HG03039 (cell line): ENCODE results near the gene GABBR2.

Experiments
- ATAC-seq: cut with Tn5 transposase; IDR thresholded peaks from one replicate; pipeline ENCODE4 v1.9.1; 2021; ENCODE audit warnings: mild to moderate bottlenecking, moderate library complexity; ENCODE audit not compliant: unreplicated experiment

The GABBR2 gene

GRCh38 chr9:98361645-98362044 is 347.1 kb downstream of the GABBR2 start:
- no peak for ATAC-seq

DNA sequence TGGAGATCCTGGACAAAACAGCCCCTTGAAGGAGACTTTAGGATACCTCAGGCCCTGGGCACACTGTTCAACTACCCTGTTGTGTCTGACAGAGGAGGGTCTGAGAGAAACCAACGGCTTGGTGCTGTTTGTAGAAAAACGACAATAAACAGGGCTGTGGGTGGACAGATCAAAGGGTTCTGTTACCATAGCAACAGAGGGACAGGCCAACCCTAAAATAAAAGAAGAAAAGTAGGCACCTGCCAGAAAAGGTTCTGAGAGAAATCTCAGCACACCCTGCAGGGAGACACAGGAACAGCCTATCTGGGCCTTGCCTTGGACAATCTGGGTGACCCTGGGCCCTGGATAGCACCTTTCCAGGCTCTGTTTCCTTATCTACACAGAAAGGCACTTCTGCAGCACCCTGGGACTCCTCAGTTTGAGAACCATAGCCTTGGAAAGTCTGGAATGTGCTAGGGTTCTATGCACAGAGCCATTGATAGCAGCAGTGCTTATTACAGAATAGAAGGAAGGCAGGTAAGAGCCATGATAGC is 348.5 kb downstream of the GABBR2 start:
- ATAC-seq = no peak

- no peak for ATAC-seq
Observed at GRCh38 chr9:98359569-98359968, 349.2 kb downstream of the GABBR2 start.

GRCh38 chr9:98357921-98358535 is 350.7 kb downstream of the GABBR2 start:
- ATAC-seq = no peak

GRCh38 chr9:98356953-98357690 is 351.6 kb downstream of the GABBR2 start:
- no peak for ATAC-seq

DNA sequence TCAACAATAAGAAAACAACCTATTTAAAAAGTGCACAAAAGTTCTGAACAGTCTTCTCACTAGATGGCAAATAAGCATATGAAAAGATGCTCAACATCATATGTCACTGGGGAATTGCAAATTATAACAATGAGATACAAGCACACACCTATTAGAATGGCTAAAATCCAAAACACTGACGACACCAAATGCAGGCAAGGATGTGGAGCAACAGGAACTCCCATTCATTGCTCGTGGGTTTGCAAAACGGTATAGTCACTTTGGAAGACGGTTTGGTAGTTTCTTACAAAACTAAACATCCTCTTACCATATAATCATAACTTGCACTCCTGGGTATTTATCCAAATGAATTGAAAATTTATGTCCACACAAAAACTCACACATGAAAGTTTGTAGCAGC is 352.4 kb downstream of the GABBR2 start:
- no peak for ATAC-seq

DNA sequence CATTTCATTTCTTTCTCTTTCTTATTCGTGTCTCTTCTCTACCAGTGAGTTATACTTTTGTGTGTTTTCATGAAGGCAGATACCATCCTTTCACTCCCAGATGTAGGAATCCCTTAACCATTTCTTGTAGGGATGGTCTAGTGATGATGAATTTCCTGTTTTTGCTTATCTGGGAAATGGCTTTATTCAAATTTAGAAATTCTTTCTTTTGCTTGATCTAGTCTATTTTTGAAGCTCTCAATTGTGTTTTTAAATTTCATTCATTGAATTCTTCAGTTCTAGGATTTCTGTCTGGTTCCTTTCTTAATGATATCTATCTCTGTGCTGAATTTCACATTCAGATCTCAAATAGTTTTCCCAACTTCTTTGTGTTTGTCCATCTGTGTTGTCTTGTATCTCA is 357.4 kb downstream of the GABBR2 start:
- no peak for ATAC-seq

DNA sequence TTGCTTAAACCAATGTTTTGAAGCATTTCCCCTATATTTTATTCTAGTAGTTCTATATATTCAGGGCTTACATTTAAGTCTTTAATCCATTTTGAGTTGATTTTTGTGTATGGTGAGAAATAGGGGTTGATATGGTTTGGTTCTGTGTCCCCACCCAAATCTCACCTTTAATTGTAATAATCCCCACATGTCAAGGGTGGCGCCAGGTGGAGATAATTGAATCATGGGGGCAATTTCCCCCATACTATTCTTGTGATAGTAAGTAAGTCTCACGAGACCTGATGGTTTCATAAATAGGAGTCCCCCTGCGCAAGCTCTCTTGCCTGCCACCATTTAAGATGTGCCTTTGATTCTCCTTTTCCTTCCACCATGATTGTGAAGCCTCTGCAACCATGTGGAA is 361.1 kb downstream of the GABBR2 start:
- ATAC-seq = no peak

- ATAC-seq = no peak
Observed at GRCh38 chr9:98345011-98345410, 363.7 kb downstream of the GABBR2 start.

DNA sequence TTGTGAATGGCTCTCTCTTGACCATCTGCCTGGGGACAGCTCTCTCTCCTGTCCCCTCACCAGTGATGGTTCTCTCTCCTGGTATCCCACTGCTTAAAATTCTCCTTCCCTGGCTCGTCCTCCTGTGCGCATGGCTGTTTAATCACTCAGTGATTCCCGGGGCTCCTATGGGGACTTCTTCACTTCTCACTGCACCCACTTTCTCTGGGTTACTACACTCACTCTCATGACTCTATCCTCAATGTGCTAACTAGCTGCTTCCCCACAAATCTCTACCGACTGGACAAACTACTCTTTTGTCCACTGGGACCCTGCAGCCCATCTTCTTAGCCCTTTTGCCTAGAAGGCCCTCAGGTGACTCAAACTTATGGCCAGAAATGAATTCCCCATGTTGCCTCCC is 364.2 kb downstream of the GABBR2 start:
- no peak for ATAC-seq

GRCh38 chr9:98342820-98343210 is 365.9 kb downstream of the GABBR2 start:
- no peak for ATAC-seq

DNA sequence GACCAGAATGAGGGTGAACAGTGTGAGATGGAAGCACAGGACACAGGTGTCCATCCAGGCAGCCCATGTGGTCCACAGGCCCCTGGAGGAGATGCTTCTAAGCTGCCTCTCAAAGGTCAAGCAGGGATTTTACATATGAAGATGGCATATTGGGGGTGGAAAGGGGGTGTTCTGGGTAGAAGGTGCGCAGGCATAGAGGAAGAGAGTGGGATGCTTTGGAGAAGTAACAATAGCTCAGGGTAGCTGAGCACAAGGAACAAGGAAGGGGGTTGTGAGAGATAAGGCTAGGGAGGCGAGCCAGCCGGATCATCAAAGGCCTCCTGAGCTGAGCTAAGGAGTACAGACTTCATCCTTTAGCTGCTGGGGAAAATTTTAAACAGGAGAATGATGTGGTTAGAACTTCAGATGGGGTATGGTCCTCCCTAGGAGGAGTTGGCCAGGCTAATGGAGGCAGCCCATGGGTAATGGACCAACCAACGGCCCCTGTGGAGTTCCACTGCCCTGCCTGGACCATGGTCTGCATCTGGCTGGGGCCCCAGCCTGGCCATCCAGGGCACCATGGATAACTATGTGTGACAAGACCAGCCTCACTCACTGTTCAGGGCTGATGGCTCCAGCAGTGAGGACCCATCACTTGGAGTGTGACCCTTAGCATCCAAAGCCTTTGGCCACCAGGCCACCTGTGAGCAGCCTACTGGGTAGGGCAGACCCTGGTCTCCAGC is 366.5 kb downstream of the GABBR2 start:
- no peak for ATAC-seq

- no peak for ATAC-seq
Observed at GRCh38 chr9:98341157-98342097, 367.3 kb downstream of the GABBR2 start.

DNA sequence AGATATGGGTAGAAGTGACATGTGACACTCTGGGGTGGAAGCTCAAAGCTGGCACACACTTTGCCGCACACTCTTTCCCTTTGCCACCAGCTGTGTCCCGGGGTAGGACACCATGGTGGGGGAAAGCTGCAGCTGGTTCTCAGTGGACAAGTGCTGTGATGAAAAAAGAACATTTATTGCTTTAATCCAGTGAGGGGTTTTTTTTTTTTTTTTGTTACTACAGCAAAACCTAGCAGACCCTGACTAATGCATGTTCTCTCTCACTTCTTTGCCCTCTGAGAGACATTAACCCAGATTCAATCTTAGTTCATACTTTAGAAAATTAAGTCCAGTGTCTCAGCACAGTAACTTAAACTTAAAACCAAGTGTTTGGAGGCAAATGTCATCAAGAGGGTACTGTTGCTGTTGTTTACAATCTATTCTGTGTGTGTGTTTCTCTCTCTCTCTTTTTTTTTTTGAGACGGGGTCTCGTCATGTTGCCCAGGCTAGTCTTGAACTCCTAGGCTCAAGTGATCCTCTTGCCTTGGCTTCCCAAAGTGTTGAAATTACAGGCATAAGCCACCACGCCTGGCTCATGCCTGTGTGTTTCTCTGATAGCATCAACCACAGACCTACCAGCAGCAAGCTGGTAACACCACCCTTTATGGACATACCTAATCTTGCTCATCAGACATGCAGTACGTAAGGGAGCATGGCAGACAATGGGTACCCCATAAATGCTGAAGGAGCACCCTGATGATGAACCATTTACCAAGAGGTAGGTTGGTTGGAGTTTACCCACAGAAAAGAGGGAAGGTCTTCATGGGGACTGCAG is 368.5 kb downstream of the GABBR2 start:
- ATAC-seq = no peak

DNA sequence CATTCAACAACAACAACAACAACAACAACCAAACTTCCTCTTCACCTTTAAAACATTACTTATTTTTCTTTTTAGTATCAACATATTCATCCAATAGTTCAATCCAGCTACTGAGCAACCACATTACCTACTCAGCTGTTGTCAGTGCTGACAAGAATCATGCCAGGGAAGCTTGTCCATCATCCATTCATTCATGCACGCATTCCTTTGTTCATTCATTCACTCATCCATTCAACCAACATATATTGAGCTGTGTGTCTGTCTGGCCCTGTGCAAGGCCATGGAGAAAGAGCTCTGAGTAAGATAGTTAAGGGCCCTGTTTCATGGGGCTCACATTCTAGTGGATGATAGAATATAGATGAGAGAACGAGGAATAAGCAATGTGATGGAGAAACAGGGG is 373.1 kb downstream of the GABBR2 start:
- no peak for ATAC-seq

GRCh38 chr9:98334796-98335195 is 373.9 kb downstream of the GABBR2 start:
- no peak for ATAC-seq

GRCh38 chr9:98333703-98334582 is 374.8 kb downstream of the GABBR2 start:
- ATAC-seq = no peak

DNA sequence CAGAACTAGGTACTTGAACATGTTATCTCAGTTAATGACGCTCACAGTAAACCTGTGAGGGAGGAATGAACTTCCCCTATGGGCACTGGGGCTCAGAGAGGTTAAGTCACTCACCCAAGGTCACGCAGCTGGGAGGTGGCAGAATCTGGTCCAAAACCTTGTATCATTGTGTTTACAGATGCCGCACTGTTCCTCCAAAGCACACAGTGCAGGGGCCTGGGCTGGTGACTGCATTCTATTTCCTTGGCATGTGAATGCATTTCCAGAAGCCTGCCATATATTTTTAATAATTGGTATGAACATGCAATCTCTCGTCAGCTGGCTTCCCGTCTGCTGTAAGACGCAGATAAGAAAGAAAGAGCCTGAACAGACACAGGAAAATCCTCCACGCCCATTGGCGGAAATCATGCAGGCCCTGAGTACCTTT is 376.3 kb downstream of the GABBR2 start:
- ATAC-seq = no peak
